HL-60/S4 treated with phorbol 12-myristate 13-acetate at 8.2 ng/mL for 4 days and 3 days (cell line): ENCODE measurements around the gene ATP9B.
"Not testable (repeated sequence)": the region's sequence is repeated elsewhere in the genome, so short reads cannot be mapped to it uniquely, and the experiment has no call there.

ENCODE experiments used
- in situ Hi-C: fragments of 300-500 bp; cut with MboI; formaldehyde crosslinking; loops from 2 replicates; pipeline ENCODE4 v1.15.0; 2022; ENCODE audit warnings: low sequenced_read_pairs

Gene ATP9B

DNA sequence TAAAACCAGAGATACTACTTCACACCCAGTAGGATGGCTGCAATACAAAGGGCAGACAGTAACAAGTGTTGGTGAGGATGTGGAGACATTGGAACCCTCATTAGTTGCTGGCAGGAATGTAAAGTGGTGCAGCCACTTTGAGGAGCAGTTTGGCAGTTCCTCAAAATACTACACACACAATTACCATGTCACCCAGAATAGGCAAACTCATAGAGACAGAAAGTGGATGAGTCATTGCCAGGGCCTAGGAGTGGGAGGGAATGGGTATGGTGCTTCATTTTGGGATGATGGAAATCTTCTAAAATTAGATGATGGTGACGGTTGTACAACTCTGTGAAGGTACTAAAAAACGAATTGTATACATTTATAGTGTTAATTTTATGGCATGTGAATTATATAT, 54.8 kb downstream of the ATP9B start:
- in situ Hi-C loops, result no loop called here

DNA sequence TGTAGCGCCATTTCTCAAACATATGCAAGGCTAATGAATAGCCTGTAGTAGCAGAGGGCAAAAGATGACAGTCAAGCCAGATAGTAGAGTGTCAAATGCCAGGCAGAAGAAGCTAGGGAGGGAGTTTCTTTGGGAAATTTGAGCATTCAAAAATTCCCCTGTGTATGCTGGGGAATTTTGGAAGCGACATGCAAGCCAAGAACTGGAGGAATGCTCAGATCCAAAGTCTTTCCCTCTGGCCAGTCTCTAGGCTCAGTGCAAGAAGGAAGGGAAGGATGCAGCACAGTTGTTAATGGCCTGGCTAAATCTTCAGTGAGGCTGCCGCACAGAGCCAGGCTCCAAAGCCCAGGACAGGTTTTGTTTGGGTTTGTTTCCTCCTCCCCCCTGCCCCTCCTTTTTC, 59.9 kb downstream of the ATP9B start:
- in situ Hi-C loops, result no loop called here

DNA sequence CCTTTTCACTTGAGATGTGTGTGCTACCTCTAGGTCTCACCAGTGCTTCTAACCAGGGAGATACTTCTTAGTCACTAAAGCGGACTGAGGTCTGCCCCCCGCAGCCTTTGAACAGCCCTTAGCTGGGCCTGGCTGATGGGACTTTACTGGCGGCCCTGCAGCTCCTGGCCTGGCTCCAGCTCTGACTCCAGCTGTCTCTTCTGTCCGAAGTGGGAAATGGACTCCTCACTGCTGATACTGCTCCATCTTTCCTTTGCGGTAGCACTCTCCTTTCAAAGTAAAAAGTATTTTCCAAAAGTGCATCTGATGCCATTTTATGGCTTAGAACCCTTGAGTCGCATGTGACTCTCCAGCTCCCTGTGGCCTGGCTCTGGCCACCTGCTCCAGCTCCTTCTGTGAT, 64.5 kb downstream of the ATP9B start:
- in situ Hi-C loops, result no loop called here

DNA sequence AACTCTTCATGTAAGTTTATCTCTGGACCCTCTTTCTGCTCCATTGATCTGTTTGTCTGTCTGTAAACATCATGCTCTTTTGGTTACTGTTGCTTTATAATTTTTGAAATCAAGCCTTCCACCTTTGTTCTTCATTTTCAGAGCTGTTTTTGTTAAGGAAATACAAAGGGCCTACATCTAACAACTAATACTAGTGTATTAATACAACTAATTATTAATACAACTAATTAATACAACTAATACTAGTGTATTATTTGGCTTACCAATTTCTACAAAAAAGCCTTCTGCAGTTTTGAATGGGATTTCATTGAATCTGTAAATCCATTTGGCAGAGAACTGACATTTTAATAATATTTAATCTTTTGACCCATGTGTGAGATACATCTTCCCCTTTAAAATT, 66.7 kb downstream of the ATP9B start:
- in situ Hi-C loops, result no loop called here

DNA sequence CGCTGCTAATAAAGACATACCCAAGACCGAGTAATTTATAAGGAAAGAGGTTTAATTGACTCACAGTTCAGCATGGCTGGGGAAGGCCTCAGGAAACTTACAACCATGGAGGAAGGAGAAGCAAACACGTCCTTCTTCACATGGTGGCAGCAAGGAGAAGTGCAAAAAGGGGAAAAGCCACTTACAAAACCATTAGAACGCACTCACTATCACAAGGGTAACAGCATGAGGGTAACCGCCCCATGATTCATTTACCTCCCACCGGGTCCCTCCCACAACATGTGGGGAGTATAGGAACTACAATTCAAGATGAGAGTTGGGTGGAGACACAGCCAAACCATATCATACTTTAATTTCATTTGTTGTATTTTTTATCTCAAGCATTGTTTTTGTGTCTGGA, 67.5 kb downstream of the ATP9B start:
- in situ Hi-C loops, result no loop called here

DNA sequence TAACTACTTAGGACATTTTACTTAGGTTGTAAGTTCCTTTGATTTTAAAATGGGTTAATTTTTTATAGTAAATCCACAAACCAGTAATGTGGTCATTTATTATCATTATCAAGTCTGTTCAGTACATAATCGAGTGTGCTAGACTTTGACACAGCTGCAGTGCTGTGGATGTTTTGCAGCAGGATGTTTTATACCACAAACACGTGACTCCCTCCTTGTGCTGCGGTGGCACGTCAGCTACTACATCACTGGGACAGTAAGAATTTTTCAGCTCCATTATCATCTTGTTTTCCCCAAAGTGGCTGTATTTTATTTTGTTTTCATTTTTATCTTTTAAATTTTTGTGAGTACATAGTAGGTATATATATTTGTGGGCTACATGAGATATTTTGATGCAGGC, 70.0 kb downstream of the ATP9B start:
- in situ Hi-C loops, result no loop called here

DNA sequence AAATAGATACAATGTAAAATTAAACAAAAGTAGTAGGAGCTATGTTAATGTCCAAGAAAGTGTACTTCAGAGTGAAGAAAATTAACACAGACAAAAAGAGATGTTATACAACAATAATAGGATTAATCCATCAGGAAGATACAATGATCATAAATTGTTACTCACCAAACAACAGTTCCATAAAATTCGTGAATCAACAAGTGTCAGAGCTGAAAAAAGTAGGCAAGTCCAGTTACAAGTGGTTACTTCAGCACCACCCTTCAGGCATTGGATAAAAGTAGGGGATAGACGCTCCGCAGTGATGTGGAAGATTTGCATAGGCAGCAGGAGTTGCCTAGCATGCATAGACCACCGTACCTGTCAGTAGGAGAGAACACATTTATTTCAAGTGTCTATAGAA, 77.8 kb downstream of the ATP9B start:
- in situ Hi-C loops, result no loop called here

DNA sequence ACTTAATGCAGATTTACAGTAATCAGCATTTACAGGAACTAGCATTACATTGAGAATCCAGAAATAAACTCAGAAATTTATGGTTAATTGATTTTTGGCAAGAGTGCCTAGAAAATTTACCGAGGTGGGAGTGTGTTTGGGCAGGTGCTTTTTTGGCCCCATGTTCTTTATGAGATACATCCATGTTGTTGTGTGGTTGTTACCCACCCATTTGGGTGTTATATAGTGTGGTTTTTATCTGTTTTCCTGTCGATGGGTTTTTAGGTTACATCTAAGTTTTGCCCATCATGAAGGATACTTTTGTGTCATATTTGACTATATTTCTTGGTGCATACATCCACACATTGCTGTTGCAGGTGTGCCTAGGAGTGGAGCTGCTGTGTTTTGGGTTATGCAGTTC, 82.0 kb downstream of the ATP9B start:
- in situ Hi-C loops, result no loop called here

DNA sequence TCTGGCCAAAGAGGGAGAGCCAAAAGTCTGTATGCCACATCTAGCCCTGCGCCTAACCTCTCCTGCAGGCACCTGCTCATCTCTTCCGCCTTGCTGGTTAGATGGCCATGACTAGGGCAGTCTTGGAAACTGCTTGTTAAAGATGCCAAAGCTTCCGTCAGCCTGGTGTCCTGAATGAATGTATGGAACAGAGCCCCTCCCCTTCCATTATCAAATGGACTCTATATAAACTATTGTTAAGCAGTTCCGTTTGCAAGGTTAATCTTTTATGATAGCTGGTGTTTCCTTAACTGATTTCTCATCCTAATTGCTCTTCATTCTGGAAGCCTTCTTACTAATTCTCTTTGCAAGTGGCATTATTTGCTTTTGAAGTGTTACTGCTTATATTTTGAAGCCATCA, 87.1 kb downstream of the ATP9B start:
- in situ Hi-C loops, result no loop called here

DNA sequence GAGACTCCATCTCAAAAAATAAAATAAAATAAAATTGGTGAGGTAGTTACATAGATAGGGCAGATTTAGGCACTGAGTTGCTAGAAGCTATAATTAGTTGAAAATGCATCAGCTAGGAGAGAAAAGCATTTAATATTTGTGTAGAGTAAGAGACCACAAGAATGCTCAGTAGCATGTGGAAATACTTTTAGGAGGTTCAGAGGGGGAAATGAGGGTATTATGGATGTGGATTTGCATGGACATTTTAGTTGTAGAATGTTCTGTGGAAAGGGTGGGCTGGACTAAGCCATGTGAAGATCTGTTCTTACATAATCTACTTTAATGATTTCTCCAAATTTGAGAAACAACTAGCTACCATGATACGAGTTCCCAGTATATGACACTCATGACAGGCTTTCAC, 95.5 kb downstream of the ATP9B start:
- in situ Hi-C loops, result no loop called here

DNA sequence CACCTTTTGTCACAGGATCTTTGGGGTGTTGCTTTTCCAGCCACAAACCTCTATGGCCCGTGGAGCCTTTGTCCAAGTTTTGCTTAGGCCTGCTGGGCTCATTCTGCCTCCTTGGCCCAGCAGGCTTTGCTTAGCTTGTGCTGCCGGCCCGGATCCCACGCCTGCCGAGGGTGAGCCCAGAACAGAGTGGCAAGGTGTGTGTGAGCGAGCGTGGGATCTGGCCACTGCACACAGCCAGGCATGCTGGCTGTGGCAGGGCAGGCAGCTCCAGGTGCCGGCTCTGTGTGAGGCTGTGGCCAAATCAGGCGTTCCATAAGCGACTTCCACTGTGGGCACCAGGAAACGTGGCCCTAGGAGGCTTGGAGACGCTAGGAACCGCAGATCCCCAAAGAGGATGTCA, 97.5 kb downstream of the ATP9B start:
- in situ Hi-C loops, result no loop called here

DNA sequence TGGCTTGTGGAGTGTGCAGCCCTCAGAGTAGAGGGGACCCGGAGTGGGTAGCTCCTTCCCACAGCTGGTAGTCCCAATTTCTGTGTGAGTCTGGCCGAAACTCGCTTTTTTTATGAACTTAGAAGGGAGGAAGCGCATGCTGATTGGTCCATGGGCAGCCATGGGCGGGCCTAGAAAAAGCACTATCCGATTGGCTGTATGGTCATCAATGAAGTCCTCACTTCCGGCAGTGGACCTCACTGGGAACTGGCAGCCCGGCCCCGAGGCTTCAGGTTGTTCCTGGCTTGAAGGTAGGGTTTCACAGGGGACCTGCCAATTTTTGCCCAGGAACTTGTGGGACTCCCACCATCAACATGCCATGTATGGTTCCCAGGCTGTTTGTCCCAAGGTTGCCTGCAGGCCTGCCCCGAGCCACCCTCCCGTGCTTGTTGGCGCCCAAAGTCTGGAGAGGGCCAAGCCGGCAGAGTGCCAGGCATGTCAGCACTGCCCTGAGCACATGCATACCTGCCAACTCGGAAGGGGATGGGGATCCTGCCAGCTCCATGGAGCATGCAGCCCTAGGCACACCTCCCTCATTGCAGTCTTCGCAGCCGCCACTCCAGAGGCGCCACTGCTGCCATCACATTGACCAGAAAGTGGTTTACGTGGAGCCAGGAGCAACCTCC, 98.5 kb downstream of the ATP9B start:
- in situ Hi-C loops, result no loop called here

DNA sequence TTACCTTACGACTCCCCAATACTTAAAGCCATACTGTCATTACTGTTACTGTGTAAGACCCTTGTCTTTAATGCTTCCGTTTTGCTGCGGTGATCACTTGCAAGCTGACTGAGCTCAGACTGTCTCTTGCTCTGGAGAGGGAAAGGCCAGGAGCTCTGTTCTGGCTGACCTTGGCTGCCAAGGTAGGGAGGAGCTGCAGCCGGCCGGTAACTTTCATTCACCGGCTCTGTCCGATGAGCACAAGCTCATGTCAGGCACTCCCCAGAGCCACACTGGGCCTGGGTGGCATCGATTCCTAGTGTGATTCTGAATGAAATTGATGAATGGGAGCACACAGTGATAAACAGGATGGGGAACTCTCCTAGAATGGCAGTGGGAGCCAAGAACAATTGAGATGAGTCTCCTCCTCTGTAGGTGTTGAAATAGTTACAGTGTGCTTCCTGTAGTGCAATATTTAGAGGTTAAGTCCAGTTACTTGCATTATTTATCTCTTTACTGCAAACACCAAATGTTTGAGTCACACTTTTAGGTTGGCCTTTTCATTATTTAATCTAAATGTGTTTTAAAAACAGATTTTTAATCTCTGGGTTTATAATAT, 100.9 kb downstream of the ATP9B start:
- in situ Hi-C loops, result no loop called here

DNA sequence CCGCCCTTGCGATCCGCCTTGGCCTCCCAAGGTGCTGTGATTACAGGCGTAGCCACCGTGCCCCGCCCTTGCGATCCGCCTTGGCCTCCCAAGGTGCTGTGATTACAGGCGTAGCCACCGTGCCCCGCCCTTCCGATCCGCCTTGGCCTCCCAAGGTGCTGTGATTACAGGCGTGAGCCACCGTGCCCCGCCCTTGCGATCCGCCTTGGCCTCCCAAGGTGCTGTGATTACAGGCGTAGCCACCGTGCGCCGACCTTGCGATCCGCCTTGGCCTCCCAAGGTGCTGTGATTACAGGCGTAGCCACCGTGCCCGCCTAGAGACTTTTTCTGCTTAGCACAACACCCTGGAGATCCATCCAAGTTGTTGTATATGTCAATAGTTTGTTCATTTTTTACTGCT, 103.1 kb downstream of the ATP9B start:
- in situ Hi-C loops, result not testable (repeated sequence)

DNA sequence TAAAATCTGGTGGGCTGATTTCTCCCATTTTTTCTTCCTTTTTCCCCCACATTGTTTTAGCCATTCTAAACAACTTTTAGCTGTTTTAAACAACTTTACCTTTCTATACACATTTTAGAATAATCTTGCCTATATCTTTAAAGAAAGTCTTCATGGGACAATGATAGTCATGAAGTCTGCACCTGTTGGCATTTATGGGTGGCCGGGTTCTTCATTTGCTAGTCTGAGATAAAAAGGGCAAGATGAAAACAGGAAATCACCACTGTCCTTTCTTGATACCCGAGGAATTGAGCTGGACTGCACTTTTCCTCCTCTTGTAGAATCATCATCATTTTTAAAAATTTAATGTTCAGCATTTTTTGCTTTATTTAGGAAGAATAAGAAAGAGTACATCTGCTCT, 104.5 kb downstream of the ATP9B start:
- in situ Hi-C loops, result no loop called here

DNA sequence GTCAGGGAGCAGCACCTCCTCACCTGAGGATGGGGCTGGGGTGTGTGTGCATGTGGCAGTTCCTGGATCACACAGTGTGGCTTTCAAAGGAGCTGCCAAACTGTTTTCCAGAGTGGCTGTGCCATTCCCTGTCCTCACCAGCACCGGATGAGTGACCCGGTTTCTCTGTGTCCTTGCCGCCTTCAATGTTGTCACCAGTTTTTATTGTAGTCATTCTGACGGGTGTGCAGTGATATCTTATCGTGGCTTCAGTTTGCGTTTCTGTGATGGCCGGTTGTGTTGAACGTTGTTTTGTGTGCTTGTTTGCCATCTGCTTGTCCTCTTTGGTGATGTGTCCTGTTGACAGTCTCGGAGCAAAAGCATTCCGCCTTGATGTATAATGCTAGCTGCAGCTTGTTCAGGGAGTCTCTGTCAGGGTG, 108.9 kb downstream of the ATP9B start:
- in situ Hi-C loops, result no loop called here

DNA sequence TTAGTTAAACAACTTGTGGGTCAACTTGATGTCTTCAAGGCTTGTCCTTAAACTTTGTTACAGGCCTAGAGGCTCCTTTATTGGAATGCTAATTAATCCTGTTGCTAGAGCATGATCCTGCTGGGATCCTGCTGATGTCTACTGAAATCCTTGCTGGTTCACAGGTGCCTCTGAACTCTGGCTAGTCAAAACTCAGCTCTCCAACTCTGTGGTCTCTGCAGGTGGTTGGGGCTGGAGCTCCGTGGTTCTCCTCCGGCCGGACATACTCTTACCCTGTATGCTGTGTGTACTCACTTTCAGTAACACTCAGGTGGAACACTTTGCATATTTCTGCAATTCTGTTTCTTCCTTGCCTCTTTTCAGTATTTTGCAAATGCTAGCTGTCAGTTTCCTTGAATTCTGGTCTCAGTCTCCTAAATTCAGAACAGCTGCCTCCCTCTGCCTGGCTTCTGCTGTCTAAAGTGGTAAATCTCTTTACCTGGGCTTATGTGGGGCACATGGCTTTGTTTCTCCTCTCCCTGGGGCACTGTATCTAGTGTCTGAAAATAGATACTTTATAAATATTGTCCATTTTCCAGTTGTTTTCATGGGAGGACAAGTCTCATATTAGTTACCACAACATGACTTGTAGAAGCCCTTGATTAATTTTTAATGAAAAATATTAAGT, 113.0 kb downstream of the ATP9B start:
- in situ Hi-C loops, result no loop called here

DNA sequence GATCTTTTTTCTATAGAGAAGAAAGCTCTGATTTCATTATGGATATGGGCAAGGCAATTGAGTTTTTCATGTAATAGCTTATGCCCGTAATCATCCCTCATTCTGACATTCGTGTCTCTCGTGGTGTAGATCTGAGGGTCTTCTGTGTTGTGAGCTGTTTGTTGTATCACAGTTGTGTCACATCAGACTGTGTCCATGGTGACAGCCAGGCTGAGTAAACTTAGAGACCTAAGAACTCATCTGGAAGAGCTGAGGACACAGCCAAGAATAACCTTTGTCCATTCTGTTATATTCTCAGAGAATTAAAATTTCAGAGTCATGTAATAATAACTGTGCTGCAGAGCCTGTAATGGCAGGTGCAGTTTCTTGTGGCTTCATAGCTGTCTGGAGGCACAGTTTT, 116.5 kb downstream of the ATP9B start:
- in situ Hi-C loops, result no loop called here

DNA sequence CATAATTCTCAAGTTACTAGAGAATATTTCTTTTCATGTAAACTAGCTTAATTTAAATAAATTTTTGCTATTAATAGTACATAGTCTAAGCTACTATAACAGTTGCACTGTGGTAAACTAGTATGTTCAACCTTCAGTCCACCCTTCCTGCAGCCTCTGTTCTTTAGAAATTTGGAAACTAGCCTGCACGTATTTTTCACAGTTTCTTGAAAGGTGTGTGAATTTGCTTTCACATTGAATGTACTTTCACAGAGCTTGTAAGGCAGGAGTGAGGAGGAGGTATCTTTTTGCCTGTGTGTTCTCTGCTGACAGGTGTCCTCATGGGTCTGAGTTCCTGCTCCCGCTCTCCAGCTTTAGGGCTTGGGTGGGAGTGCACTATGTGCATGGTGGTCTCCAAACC, 117.5 kb downstream of the ATP9B start:
- in situ Hi-C loops, result no loop called here

DNA sequence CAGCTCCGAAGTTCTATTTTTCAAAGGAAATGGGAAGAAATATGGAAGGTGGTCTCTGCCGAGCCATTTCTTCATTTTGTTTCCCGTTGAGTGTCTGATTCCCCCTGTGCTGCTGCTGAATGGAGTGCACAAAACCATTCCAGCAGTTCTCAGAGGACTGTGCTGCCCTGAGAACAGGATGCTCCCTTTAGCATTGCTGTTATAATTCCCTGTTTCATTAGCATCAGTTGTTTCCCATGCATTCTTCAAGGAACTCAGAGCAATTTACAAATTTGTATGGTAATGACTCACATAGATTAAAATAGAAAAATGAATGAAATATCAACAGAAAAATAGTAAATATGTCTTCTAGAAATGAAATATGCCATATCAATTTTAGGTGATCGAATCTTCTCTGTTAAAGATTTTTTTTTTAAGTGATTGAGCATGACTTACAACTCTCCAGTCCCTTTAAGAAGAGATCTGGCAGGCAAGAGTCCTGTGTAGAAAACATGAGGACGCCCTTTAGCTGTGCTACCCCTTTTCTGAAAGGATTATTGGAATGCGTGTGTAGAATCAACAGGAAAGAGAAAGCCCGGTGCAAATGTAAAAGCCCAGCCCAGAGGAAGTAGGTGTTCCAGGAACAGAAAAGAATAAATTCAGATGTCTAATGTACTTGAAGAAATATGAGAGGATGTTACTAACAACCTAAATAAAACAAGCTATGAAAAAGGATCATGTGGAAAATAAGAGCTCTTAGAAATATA, 118.5 kb downstream of the ATP9B start:
- in situ Hi-C loops, result no loop called here

DNA sequence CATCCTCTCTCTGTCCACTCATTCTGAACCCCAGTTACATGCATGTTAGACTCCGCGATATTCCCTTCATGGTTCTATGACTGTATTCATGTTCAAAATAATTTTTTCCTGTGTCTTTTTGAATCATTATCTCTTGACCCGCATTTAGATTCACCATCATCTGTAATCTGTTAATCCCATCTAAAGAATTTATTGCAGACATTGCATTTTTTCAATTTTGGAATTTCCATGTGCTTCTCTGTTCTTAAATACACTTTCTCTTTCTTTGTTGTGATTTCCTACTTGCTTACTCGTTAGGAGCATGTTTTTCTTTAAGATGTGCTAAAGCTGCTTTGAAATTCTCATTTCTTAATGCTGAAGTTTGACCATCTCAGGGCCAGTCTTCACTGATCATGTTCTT, 122.2 kb downstream of the ATP9B start:
- in situ Hi-C loops, result no loop called here

DNA sequence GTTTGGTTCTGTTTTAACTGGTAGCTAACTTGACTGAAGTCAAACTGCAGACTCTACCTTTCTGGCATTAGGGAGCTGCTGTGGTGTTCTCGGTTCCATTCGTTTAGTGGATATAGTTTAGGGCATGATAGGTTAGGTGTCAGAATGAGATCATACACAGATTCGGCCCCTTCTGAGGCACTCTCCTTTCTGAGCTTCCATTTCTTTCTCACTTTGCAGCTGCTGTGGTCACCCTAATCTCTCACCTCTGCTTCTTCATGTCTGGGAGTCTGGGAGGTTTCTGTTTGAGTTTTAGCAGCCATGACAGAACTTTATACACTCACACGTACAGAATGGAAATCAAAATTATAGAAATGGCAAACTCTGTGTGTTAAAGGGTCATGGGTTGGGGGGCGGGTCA, 122.8 kb downstream of the ATP9B start:
- in situ Hi-C loops, result no loop called here
